GM18511 (cell line): ENCODE measurements around the gene CCL28.

ENCODE experiments used
- ATAC-seq: cut with Tn5 transposase; IDR thresholded peaks from one replicate; pipeline ENCODE4 v1.9.1; 2021; ENCODE audit warnings: mild to moderate bottlenecking, moderate library complexity; ENCODE audit not compliant: unreplicated experiment

Gene CCL28

GRCh38 chr5:43358726-43359125 lies 53.5 kb downstream of the CCL28 start:
- ATAC-seq: no peak

GRCh38 chr5:43358301-43358700 lies 53.9 kb downstream of the CCL28 start:
- ATAC-seq: no peak

DNA sequence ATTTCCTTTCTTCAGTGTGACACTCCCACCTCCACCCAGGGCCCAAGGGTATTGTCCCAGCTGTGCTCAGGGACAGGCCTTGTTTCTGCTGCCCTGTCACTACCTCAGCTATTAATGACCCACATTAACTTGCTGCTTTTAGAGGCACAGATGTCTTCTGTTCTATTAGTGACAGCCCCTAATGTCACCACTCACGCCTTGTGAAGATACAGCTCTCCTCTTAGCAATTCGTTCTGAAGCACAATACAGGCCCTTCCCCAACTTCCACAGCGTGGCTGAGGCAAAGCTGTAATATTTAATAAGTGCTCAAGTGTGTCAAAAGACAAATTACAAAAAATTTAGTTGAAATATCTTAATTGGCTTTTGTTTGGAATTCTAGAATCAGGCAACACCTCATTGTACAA lies 54.3 kb downstream of the CCL28 start:
- ATAC-seq: no peak

GRCh38 chr5:43357067-43357466 lies 55.1 kb downstream of the CCL28 start:
- no peak for ATAC-seq

GRCh38 chr5:43354774-43355173 lies 57.4 kb downstream of the CCL28 start:
- ATAC-seq: no peak

GRCh38 chr5:43353668-43354067 lies 58.5 kb downstream of the CCL28 start:
- no peak for ATAC-seq

- ATAC-seq: no peak
These were observed 59.3 kb downstream of the CCL28 start for GRCh38 chr5:43352915-43353314.

DNA sequence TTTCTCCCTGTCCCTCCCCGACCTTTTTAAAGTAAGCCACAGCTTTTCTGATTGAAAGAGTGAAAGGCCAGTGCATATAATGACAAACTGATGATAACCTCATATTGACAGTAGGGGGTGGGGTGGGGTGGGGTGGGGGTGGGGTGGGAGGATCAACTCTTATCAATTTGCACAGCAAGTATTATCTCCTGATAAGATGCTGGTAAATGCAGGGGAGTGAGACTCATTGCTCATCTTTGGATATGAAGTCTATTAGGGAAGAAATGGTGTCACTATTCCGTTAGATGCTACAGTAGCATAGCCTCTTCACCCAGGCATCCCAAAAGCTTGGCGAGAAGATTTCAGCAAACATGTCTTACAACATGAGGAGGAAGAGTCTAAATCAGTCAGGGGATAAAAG lies 60.1 kb downstream of the CCL28 start:
- no peak for ATAC-seq

- no peak for ATAC-seq
These were observed 63.3 kb downstream of the CCL28 start for GRCh38 chr5:43348861-43349363.

GRCh38 chr5:43348207-43348606 lies 64.0 kb downstream of the CCL28 start:
- no peak for ATAC-seq

DNA sequence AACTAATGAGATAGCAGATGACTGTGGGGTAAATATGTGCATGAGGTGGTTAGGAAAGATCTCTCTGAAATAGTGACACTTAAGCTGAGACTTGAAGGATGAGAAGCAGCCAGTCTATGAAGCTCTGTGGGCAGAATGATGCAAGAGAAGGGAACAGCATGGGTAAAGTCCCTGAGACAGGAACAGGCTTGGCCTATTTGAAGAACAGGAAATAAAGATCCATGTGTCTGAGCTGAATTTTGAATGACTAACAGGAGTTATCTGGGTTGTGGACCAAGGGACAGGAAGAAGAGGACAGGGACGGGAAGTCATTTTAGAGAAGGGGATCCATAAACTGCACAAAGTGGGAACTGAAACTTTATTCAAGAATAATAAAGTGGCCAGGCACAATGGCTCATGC lies 73.3 kb downstream of the CCL28 start:
- ATAC-seq: no peak

GRCh38 chr5:43336159-43336558 lies 76.0 kb downstream of the CCL28 start:
- no peak for ATAC-seq

- ATAC-seq: no peak
These were observed 76.5 kb downstream of the CCL28 start for GRCh38 chr5:43335681-43336080.

GRCh38 chr5:43332401-43332800 lies 79.8 kb downstream of the CCL28 start:
- no peak for ATAC-seq
